ENCODE data around the gene RNLS. TPM values are rescaled to one million over a fixed set of nuclear protein-coding genes. Genes with fewer than 3 reads are reported as not detected.

Gene RNLS
- total RNA-seq = 15.3 and 19.4 TPM in 2 replicates

GRCh38 chr10:88582806-88583583 is at the start of gene RNLS:
TSS of gene RNLS (minus strand) at chr10:88583318.

GRCh38 chr10:88586462-88586861 is 3.3 kb upstream of the RNLS start, which contains the start of gene LIPJ:
TSS of gene LIPJ (plus strand) at chr10:88586762. CDS start at chr10:88590688, 3,926 bp downstream.

Other genes starting within 250 kb of the RNLS start
- gene LIPJ, start 3.4 kb upstream of the RNLS start, total RNA-seq = not detected in 2 replicates
- not detected in 2 replicates for gene LIPF, start 81.1 kb upstream of the RNLS start, total RNA-seq
- gene LIPK, start 122.9 kb upstream of the RNLS start, total RNA-seq = not detected in 2 replicates
- not detected in 2 replicates for gene LIPN, start 176.7 kb upstream of the RNLS start, total RNA-seq
- gene LIPM, start 219.4 kb upstream of the RNLS start, total RNA-seq = not detected in 2 replicates

All from cardiac atrium fibroblast (primary cell).